Measurements from ENCODE around the gene BLVRA. TPM values are rescaled to one million over a fixed set of nuclear protein-coding genes. Genes with fewer than 3 reads are reported as not detected.

The BLVRA gene
- total RNA-seq, 1 donor from 2014 or later = 25.5 TPM

- intact Hi-C loops (cut with micrococcal nuclease) = no loop called here
Measured at GRCh38 chr7:43856316-43856715, 97.8 kb downstream of the BLVRA start.

Other genes with a start within 250 kb of the BLVRA start
- gene STK17A, start 175.6 kb upstream of the BLVRA start, total RNA-seq = 46.4 and 47.4 TPM in 2 replicates
- 51.1 and 53.5 TPM in 2 replicates for gene COA1, start 29.2 kb upstream of the BLVRA start, total RNA-seq
- 83.6 TPM in 2 replicates for gene MRPS24, start 110.8 kb downstream of the BLVRA start, total RNA-seq
- gene URGCP, start 147.9 kb downstream of the BLVRA start, total RNA-seq = 22.6 and 23.0 TPM in 2 replicates
- 10.3 and 11.7 TPM in 2 replicates for gene UBE2D4, start 167.8 kb downstream of the BLVRA start, total RNA-seq
- not detected in 2 replicates for gene SPDYE1, start 239.2 kb downstream of the BLVRA start, total RNA-seq